HG03575 (cell line): ENCODE measurements around the gene CHST3.
"Not testable (repeated sequence)": the region's sequence is repeated elsewhere in the genome, so short reads cannot be mapped to it uniquely, and the experiment has no call there.

Experiments
- ATAC-seq: cut with Tn5 transposase; IDR thresholded peaks from one replicate; pipeline ENCODE4 v1.9.1; 2021; ENCODE audit not compliant: unreplicated experiment, insufficient number of reproducible peaks, low FRiP score; ENCODE audit errors: extremely low read depth

The CHST3 gene

GRCh38 chr10:72020914-72021809, 57.0 kb downstream of the CHST3 start:
- ATAC-seq: no peak

GRCh38 chr10:72022228-72022627, 58.0 kb downstream of the CHST3 start:
- no peak for ATAC-seq

- no peak for ATAC-seq
Measured at GRCh38 chr10:72024596-72024995, 60.4 kb downstream of the CHST3 start.

- no peak for ATAC-seq
Measured at GRCh38 chr10:72025400-72025799, 61.2 kb downstream of the CHST3 start.

GRCh38 chr10:72025832-72026231, 61.6 kb downstream of the CHST3 start:
- no peak for ATAC-seq

GRCh38 chr10:72026278-72027111, 62.3 kb downstream of the CHST3 start:
- no peak for ATAC-seq

GRCh38 chr10:72027498-72027897, 63.3 kb downstream of the CHST3 start:
- ATAC-seq: no peak

GRCh38 chr10:72029414-72029813, 65.2 kb downstream of the CHST3 start:
- no peak for ATAC-seq

GRCh38 chr10:72030762-72031543, 66.8 kb downstream of the CHST3 start:
- ATAC-seq: no peak

- ATAC-seq: no peak
Measured at GRCh38 chr10:72031706-72032105, 67.5 kb downstream of the CHST3 start.

GRCh38 chr10:72032409-72033162, 68.4 kb downstream of the CHST3 start:
- not testable (repeated sequence) for ATAC-seq

GRCh38 chr10:72034040-72034499, 69.9 kb downstream of the CHST3 start:
- no peak for ATAC-seq

- no peak for ATAC-seq
Measured at GRCh38 chr10:72034761-72035160, 70.6 kb downstream of the CHST3 start.

GRCh38 chr10:72035252-72035887, 71.2 kb downstream of the CHST3 start:
- no peak for ATAC-seq

GRCh38 chr10:72037266-72037665, 73.1 kb downstream of the CHST3 start:
- ATAC-seq: no peak

GRCh38 chr10:72037811-72038210, 73.6 kb downstream of the CHST3 start:
- no peak for ATAC-seq

GRCh38 chr10:72038458-72039001, 74.3 kb downstream of the CHST3 start:
- ATAC-seq: no peak

GRCh38 chr10:72039377-72039776, 75.2 kb downstream of the CHST3 start:
- no peak for ATAC-seq
